Measurements from ENCODE around the gene GLUD2.

DNA sequence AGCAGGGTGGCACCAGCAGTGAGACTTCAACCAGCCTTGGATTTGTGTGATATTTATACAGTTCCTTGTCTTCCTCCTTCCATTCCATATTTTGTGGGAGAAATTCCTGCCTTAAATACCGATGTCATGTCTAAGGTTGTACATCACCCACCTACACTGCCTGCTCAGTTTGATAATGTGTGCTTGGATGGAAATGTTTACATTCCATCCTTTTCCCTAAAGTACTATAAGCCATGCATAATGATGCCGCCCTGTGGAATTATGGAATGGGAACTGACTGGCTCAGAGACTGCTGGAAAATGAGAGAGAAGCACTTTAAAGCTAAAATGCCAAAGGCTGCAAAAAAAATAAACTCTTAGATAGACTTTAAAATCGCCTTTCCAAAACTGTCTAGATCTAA is 11.3 kb upstream of the GLUD2 start:
- TF ChIP-seq, protein P1, sequence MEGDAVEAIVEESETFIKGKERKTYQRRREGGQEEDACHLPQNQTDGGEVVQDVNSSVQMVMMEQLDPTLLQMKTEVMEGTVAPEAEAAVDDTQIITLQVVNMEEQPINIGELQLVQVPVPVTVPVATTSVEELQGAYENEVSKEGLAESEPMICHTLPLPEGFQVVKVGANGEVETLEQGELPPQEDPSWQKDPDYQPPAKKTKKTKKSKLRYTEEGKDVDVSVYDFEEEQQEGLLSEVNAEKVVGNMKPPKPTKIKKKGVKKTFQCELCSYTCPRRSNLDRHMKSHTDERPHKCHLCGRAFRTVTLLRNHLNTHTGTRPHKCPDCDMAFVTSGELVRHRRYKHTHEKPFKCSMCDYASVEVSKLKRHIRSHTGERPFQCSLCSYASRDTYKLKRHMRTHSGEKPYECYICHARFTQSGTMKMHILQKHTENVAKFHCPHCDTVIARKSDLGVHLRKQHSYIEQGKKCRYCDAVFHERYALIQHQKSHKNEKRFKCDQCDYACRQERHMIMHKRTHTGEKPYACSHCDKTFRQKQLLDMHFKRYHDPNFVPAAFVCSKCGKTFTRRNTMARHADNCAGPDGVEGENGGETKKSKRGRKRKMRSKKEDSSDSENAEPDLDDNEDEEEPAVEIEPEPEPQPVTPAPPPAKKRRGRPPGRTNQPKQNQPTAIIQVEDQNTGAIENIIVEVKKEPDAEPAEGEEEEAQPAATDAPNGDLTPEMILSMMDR (conservative IDR thresholded peaks at IDR 0.05; ENCODE audit: low read length): no peak
- TF ChIP-seq EZH2phosphoT487 (IDR thresholded peaks at IDR 0.05; ENCODE audit: borderline replicate concordance, low read depth, low read length): no peak
